Subcutaneous abdominal adipose tissue (tissue), 5 donors: ENCODE results near the gene KRTAP12-4.

Experiments used
- H3K27ac ChIP-seq: one replicate; pipeline ENCODE4 v1.7.0; 2013; ENCODE audit warnings: low read depth, mild to moderate bottlenecking, inconsistent platforms, low read length, moderate library complexity
- H3K27me3 ChIP-seq, 5 donors: one replicate each; pipeline ENCODE4 v1.7.0; 2013; ENCODE audit warnings: low read length in 5 of 5, inconsistent platforms in 1 of 5; ENCODE audit not compliant: control insufficient read depth in 5 of 5, insufficient read depth in 4 of 5
- H3K36me3 ChIP-seq, 5 donors: one replicate each; pipeline ENCODE4 v1.7.0; 2013; ENCODE audit warnings: low read length in 5 of 5; ENCODE audit not compliant: control insufficient read depth in 5 of 5, insufficient read depth in 5 of 5
- H3K4me1 ChIP-seq, 5 donors: one replicate each; pipeline ENCODE4 v1.7.0; 2013; ENCODE audit warnings: low read length in 5 of 5, mild to moderate bottlenecking in 3 of 5, moderate library complexity in 1 of 5; ENCODE audit not compliant: control insufficient read depth in 5 of 5, insufficient read depth in 5 of 5
- H3K4me3 ChIP-seq, 5 donors: one replicate each; pipeline ENCODE4 v1.7.0; 2013; ENCODE audit warnings: low read length in 5 of 5, low read depth in 1 of 5
- H3K9ac ChIP-seq, 5 donors: one replicate each; pipeline ENCODE4 v1.7.0; 2013; ENCODE audit warnings: low read length in 5 of 5, mild to moderate bottlenecking in 4 of 5, moderate library complexity in 3 of 5
- H3K9me3 ChIP-seq, 5 donors: one replicate each; pipeline ENCODE4 v1.7.0; 2013; ENCODE audit warnings: low read length in 5 of 5; ENCODE audit not compliant: control insufficient read depth in 5 of 5
- donor health status: healthy.
- donor health status: healthy.
- donor health status: healthy.
- donor health status: healthy.
- donor health status: healthy.

KRTAP12-4 gene

DNA sequence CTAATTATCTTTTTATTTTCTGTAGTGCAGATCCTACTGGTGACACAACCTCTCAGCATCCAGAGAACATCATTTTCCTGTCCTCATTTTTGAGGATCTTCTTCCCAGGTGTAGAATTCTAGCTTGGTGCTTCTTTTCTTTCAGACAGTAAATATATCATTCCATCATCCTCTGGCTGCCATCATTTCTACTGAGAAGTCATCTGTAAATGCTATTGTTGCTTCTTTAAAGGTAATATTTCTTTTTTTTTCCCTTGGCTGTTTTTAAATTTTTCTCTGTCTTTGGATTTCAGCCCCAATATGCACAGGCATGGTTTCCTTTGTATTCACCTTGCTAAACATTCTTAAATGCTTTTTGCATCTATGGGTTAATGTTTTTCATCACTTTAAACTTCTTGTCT, 30.9 kb downstream of the KRTAP12-4 start:
- no peak overlapping the region for H3K4me3 ChIP-seq
- H3K4me1 ChIP-seq, result peaks cover 0 to 8% (median 3%) of the 10 kb centered on the region in 5 donors
- H3K36me3 ChIP-seq, result no peaks in the 10 kb centered on the region
- H3K9ac ChIP-seq, result no peak overlapping the region
- H3K9me3 ChIP-seq, result peaks cover 7 to 26% (median 17%) of the 10 kb centered on the region in 5 donors
- peaks cover 11 to 26% (median 12%) of the 10 kb centered on the region in 5 donors for H3K27me3 ChIP-seq
- no peak overlapping the region for H3K27ac ChIP-seq

- Histone ChIP-seq H3K9me3 (peaks cover 7 to 23% (median 17%) of the 10 kb centered on the region in 5 donors), H3K36me3 (no peaks in the 10 kb centered on the region), H3K9ac (no peak overlapping the region), H3K4me3 (no peak overlapping the region), H3K27ac (no peak overlapping the region), H3K4me1 (peaks cover 0 to 5% (median 3%) of the 10 kb centered on the region in 5 donors), H3K27me3 (peaks cover 4 to 11% (median 5%) of the 10 kb centered on the region in 5 donors)
These were observed 34.6 kb downstream of the KRTAP12-4 start for GRCh38 chr21:44619886-44620285.

DNA sequence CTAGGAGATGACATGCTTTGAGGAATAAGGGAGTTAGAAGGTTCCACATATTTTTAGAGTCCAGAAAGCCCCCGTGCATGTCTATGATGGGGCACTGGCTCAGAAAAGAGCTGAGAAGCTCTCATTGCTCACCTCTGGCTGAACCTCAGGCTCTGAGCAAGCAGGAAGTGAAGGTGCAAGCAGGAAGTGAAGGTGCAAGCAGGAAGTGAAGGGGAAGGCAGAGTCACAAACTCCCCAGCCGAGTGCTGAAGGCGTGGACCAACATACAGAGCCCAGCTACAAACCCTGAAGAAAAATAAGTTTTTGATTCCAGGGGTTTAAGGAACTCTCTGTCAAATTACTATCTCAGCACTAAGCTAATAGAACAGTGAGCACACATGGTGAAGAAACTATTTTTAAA, 35.5 kb downstream of the KRTAP12-4 start:
- Histone ChIP-seq H3K27me3 (peaks cover 4 to 16% (median 10%) of the 10 kb centered on the region in 5 donors), H3K9me3 (peaks cover 5 to 17% (median 8%) of the 10 kb centered on the region in 5 donors), H3K36me3 (no peaks in the 10 kb centered on the region), H3K27ac (no peak overlapping the region), H3K4me1 (peaks cover 0 to 5% (median 3%) of the 10 kb centered on the region in 5 donors), H3K9ac (no peak overlapping the region), H3K4me3 (no peak overlapping the region)

- Histone ChIP-seq H3K36me3 (no peaks in the 10 kb centered on the region), H3K27me3 (peaks cover 4 to 18% (median 10%) of the 10 kb centered on the region in 5 donors), H3K27ac (no peak overlapping the region), H3K4me1 (peaks cover 0 to 5% (median 3%) of the 10 kb centered on the region in 5 donors), H3K4me3 (no peak overlapping the region), H3K9me3 (peaks cover under 1 to 14% (median 6%) of the 10 kb centered on the region in 5 donors), H3K9ac (no peak overlapping the region)
These were observed 36.0 kb downstream of the KRTAP12-4 start for GRCh38 chr21:44618504-44618903.

DNA sequence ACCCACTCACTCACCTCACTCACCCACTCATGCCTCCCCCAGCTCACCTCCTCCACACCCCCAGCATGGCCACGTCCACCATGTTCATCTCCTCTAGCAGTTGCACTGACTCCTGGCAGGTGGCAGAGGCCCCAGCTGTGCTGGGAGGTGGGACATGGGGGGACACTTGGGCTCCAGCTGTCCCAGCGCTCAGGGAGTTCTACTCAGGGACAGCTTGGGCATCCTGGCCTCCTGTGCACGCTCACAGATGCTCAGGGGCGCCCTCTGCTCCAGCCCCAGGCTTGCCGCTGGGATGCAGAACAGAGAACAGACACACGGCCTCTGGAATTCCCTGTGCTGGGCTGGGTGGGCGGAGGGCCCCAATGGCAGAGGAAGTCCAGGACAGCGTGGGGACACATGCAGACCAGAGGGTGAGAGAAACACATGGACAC, 37.4 kb downstream of the KRTAP12-4 start:
- Histone ChIP-seq H3K9me3 (peaks cover 0 to 4% (median 1%) of the 10 kb centered on the region in 5 donors), H3K27me3 (peaks cover 4 to 26% (median 17%) of the 10 kb centered on the region in 5 donors)

GRCh38 chr21:44616591-44616926, 37.9 kb downstream of the KRTAP12-4 start:
- H3K4me3 ChIP-seq, result no peak overlapping the region
- H3K27me3 ChIP-seq, result peaks cover 4 to 29% (median 21%) of the 10 kb centered on the region in 5 donors
- H3K27ac ChIP-seq, result no peak overlapping the region
- peaks cover 0 to 9% (median 6%) of the 10 kb centered on the region in 5 donors for H3K9me3 ChIP-seq
- H3K9ac ChIP-seq, result no peak overlapping the region
- H3K4me1 ChIP-seq, result peaks cover 0 to 5% (median 3%) of the 10 kb centered on the region in 5 donors
- no peaks in the 10 kb centered on the region for H3K36me3 ChIP-seq

More for the DNA sequence above, 37.4 kb downstream of the KRTAP12-4 start:
- peaks cover 0 to 5% (median 3%) of the 10 kb centered on the region in 5 donors for H3K4me1 ChIP-seq
- no peak overlapping the region for H3K4me3 ChIP-seq
- no peak overlapping the region for H3K27ac ChIP-seq
- no peaks in the 10 kb centered on the region for H3K36me3 ChIP-seq
- H3K9ac ChIP-seq, result no peak overlapping the region

- H3K9ac ChIP-seq, result no peak overlapping the region
- H3K4me3 ChIP-seq, result no peak overlapping the region
- peaks cover 0 to 13% (median 10%) of the 10 kb centered on the region in 5 donors for H3K9me3 ChIP-seq
- peaks cover 0 to 5% (median 3%) of the 10 kb centered on the region in 5 donors for H3K4me1 ChIP-seq
- H3K36me3 ChIP-seq, result no peaks in the 10 kb centered on the region
- H3K27ac ChIP-seq, result no peak overlapping the region
- peaks cover 4 to 29% (median 21%) of the 10 kb centered on the region in 5 donors for H3K27me3 ChIP-seq
These were observed 38.4 kb downstream of the KRTAP12-4 start for GRCh38 chr21:44615911-44616590.

DNA sequence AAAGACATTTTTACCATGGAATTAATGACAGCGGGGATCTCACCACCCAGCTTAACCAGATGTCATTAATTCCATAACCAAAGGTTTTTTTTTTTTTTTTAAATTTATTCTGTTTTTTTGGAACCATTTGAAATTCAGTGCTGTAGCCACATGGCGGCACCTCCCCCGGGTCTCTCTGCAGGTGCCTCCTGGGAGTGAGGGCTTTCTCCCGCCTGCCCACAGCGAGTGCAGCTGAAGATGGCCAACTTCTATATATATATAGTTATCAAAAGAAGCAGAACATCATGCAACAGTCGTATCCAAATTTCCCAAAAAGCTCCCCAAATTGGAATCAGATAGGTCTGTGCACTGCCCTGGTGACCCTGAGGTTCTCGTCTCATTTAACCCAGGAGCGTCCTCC, 39.0 kb downstream of the KRTAP12-4 start:
- Histone ChIP-seq H3K27me3 (peaks cover 4 to 29% (median 21%) of the 10 kb centered on the region in 5 donors), H3K27ac (no peak overlapping the region), H3K9ac (no peak overlapping the region), H3K4me3 (no peak overlapping the region), H3K9me3 (peaks cover 0 to 16% (median 12%) of the 10 kb centered on the region in 5 donors), H3K4me1 (peaks cover 0 to 5% (median 3%) of the 10 kb centered on the region in 5 donors), H3K36me3 (no peaks in the 10 kb centered on the region)

DNA sequence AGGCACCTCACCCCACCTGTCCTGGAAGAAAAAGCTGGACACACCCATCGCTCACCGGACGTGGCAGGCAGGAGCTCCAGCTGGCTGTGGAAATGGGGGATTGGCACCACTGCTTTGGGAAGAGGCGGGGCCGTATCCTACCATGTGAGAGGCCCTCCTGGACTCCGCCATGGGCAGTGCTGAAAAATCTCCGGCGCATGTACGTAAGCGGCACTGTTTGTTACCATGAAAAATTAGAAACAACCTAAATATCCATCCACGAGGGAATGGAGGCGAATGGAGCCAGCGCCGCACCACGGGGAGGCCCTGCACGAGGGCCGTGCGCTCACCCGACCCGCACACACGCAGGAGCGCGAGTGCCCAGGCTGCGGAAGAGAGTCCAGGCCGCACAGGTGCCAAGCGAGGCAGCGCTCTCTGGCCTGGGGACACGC, 39.5 kb downstream of the KRTAP12-4 start:
- Histone ChIP-seq H3K4me1 (peaks cover 0 to 5% (median 3%) of the 10 kb centered on the region in 5 donors), H3K9me3 (peaks cover 0 to 20% (median 16%) of the 10 kb centered on the region in 5 donors), H3K27ac (no peak overlapping the region), H3K4me3 (no peak overlapping the region), H3K27me3 (peaks cover 4 to 29% (median 21%) of the 10 kb centered on the region in 5 donors), H3K36me3 (no peaks in the 10 kb centered on the region), H3K9ac (no peak overlapping the region)

GRCh38 chr21:44614161-44614631, 40.3 kb downstream of the KRTAP12-4 start:
- Histone ChIP-seq H3K4me3 (no peak overlapping the region), H3K4me1 (peaks cover 0 to 5% (median 3%) of the 10 kb centered on the region in 5 donors), H3K27me3 (peaks cover 4 to 29% (median 21%) of the 10 kb centered on the region in 5 donors)

More at GRCh38 chr21:44614161-44614631, 40.3 kb downstream of the KRTAP12-4 start:
- H3K9ac ChIP-seq, result no peak overlapping the region
- no peak overlapping the region for H3K27ac ChIP-seq
- H3K36me3 ChIP-seq, result no peaks in the 10 kb centered on the region
- H3K9me3 ChIP-seq, result peaks cover 2 to 26% (median 20%) of the 10 kb centered on the region in 5 donors
